MM.1S (cell line): ENCODE measurements around the gene EIF4A3.

Source experiments
- DNase-seq: peaks from one replicate; pipeline ENCODE4 v3.0.0-alpha.2; 2015
- H2AFZ ChIP-seq: fragments of 300-600 bp; sonication (generic); 2 replicates; pipeline ENCODE4 v1.6.0; 2016; ENCODE audit warnings: antibody characterized with exemption, low read length
- H3F3A ChIP-seq: fragments of 300-600 bp; sonication (generic); 2 replicates; pipeline ENCODE4 v1.6.1; 2016; ENCODE audit warnings: mild to moderate bottlenecking, antibody characterized with exemption, low read length, moderate library complexity, mixed read lengths; ENCODE audit not compliant: insufficient read depth
- H3K27ac ChIP-seq: fragments of 300-600 bp; sonication (generic); 2 replicates; pipeline ENCODE4 v1.5.1; 2016; ENCODE audit warnings: mild to moderate bottlenecking, low read length
- H3K27me3 ChIP-seq: fragments of 300-600 bp; sonication (generic); replicated peaks from 2 replicates; pipeline ENCODE4 v1.6.0; 2016; ENCODE audit warnings: low read length; ENCODE audit not compliant: insufficient read depth
- H3K36me3 ChIP-seq: fragments of 300-600 bp; sonication (generic); replicated peaks from 2 replicates; pipeline ENCODE4 v1.6.1; 2016; ENCODE audit warnings: mild to moderate bottlenecking, low read length, mixed read lengths; ENCODE audit not compliant: insufficient read depth
- H3K4me1 ChIP-seq: fragments of 300-600 bp; sonication (generic); 2 replicates; pipeline ENCODE4 v1.6.1; 2016; ENCODE audit warnings: low read length, mixed read lengths
- H3K4me2 ChIP-seq: fragments of 300-600 bp; sonication (generic); 2 replicates; pipeline ENCODE4 v1.6.0; 2016; ENCODE audit warnings: low read depth, low read length
- H3K4me3 ChIP-seq: fragments of 300-600 bp; sonication (generic); 2 replicates; pipeline ENCODE4 v1.5.1; 2016; ENCODE audit warnings: low read length, mixed read lengths
- H3K79me2 ChIP-seq: fragments of 300-600 bp; sonication (generic); 2 replicates; pipeline ENCODE4 v1.6.1; 2016; ENCODE audit warnings: mixed run types, low read length, mixed read lengths
- H3K9ac ChIP-seq: fragments of 300-600 bp; sonication (generic); 2 replicates; pipeline ENCODE4 v1.6.1; 2016; ENCODE audit warnings: low read length, mixed read lengths
- H3K9me2 ChIP-seq: fragments of 300-600 bp; sonication (generic); replicated peaks from 2 replicates; pipeline ENCODE4 v1.6.1; 2016; ENCODE audit warnings: mild to moderate bottlenecking, low read length, mixed read lengths; ENCODE audit not compliant: insufficient read depth
- H3K9me3 ChIP-seq: fragments of 300-600 bp; sonication (generic); replicated peaks from 2 replicates; pipeline ENCODE4 v1.6.1; 2016; ENCODE audit warnings: mild to moderate bottlenecking, low read length, mixed read lengths; ENCODE audit not compliant: insufficient read depth
- H4K20me1 ChIP-seq: fragments of 300-600 bp; sonication (generic); 2 replicates; pipeline ENCODE4 v1.6.1; 2016; ENCODE audit warnings: mild to moderate bottlenecking, low read length, moderate library complexity, mixed read lengths; ENCODE audit not compliant: insufficient read depth
- EZH2 ChIP-seq: fragments of 300-600 bp; sonication (generic); optimal IDR thresholded peaks from 2 replicates; pipeline ENCODE3; 2017; ENCODE audit warnings: low read depth, mild to moderate bottlenecking, antibody characterized with exemption, low read length, mixed read lengths
- EZH2phosphoT487 ChIP-seq: fragments of 300-600 bp; sonication (generic); IDR thresholded peaks from 2 replicates; pipeline ENCODE4 v1.6.1; 2018; ENCODE audit warnings: antibody characterized with exemption, low read length
- TF ChIP-seq, protein P1 (sequence below): fragments of 300-600 bp; sonication (generic); IDR thresholded peaks from 2 replicates; pipeline ENCODE4 v1.5.1; 2016; ENCODE audit warnings: antibody characterized with exemption, low read length, mixed read lengths

Gene EIF4A3

GRCh38 chr17:80181431-80181830, 34.5 kb upstream of the EIF4A3 start:
- no peaks in the 10 kb centered on the region for H4K20me1 ChIP-seq

GRCh38 chr17:80180192-80180591, 33.3 kb upstream of the EIF4A3 start:
- no peaks in the 10 kb centered on the region for H3F3A ChIP-seq
- no peak overlapping the region for H3K9ac ChIP-seq

More at GRCh38 chr17:80181431-80181830, 34.5 kb upstream of the EIF4A3 start:
- H3K9me2 ChIP-seq, result no peaks in the 10 kb centered on the region
- no peak for DNase-seq
- no peaks in the 10 kb centered on the region for H3K9me3 ChIP-seq
- no peaks in the 10 kb centered on the region for H3K79me2 ChIP-seq
- H2AFZ ChIP-seq, result no peak overlapping the region
- TF ChIP-seq, protein P1, sequence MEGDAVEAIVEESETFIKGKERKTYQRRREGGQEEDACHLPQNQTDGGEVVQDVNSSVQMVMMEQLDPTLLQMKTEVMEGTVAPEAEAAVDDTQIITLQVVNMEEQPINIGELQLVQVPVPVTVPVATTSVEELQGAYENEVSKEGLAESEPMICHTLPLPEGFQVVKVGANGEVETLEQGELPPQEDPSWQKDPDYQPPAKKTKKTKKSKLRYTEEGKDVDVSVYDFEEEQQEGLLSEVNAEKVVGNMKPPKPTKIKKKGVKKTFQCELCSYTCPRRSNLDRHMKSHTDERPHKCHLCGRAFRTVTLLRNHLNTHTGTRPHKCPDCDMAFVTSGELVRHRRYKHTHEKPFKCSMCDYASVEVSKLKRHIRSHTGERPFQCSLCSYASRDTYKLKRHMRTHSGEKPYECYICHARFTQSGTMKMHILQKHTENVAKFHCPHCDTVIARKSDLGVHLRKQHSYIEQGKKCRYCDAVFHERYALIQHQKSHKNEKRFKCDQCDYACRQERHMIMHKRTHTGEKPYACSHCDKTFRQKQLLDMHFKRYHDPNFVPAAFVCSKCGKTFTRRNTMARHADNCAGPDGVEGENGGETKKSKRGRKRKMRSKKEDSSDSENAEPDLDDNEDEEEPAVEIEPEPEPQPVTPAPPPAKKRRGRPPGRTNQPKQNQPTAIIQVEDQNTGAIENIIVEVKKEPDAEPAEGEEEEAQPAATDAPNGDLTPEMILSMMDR, result no peak
- TF ChIP-seq EZH2 (no peak), EZH2phosphoT487 (no peak)
- H3F3A ChIP-seq, result no peaks in the 10 kb centered on the region
- no peak overlapping the region for H3K4me3 ChIP-seq
- H3K36me3 ChIP-seq, result no peaks in the 10 kb centered on the region
- peaks cover 76% of the 10 kb centered on the region for H3K27me3 ChIP-seq
- H3K27ac ChIP-seq, result no peak overlapping the region
- H3K9ac ChIP-seq, result no peak overlapping the region
- no peaks in the 10 kb centered on the region for H3K4me1 ChIP-seq
- H3K4me2 ChIP-seq, result no peak overlapping the region

DNA sequence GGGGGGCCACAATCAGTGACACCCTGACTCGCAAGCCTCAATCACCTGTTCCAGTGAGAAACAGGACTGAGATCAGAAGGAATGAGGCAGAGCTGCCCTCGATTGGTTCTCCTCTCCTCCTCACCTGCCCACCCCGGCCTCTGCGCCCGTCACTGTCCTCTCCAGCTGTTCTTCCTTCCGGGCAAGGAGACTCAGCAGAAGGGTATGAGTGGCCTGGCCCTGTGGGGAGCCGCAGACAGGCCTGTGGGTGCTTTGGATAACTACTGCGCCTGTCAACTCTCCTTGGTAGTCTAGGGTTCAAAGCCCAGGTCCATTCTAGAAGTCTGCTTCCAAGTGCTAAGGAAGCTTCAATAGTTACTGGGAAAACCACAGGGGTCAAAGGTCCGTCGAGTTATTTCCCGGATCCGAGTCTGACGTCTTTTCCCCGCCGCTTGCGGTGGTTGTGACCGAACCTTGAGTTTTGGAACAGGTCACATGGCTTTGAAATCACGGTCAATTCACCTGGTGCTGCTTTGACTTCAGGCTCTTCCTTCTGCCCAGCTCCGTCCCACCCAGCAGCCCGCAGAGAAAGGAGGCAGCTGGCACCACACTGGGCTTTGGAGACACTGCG, 31.2 kb upstream of the EIF4A3 start:
- Histone ChIP-seq H3K9me3 (no peaks in the 10 kb centered on the region), H3K9ac (no peak overlapping the region), H3K4me2 (no peak overlapping the region), H3K79me2 (no peaks in the 10 kb centered on the region), H3K27ac (no peak overlapping the region), H3K27me3 (peaks cover 65% of the 10 kb centered on the region), H3K36me3 (no peaks in the 10 kb centered on the region), H3K9me2 (no peaks in the 10 kb centered on the region), H3K4me1 (no peaks in the 10 kb centered on the region), H3K4me3 (no peak overlapping the region), H2AFZ (no peak overlapping the region), H3F3A (no peaks in the 10 kb centered on the region), H4K20me1 (no peaks in the 10 kb centered on the region)
- no peak for DNase-seq
- TF ChIP-seq, protein P1, result no peak
- TF ChIP-seq EZH2 (no peak), EZH2phosphoT487 (no peak)

More at GRCh38 chr17:80180192-80180591, 33.3 kb upstream of the EIF4A3 start:
- TF ChIP-seq EZH2phosphoT487 (no peak), EZH2 (no peak)
- TF ChIP-seq, protein P1, result no peak
- Histone ChIP-seq H3K27ac (no peak overlapping the region), H3K9me2 (no peaks in the 10 kb centered on the region), H3K4me3 (no peak overlapping the region), H3K9me3 (no peaks in the 10 kb centered on the region), H3K4me2 (no peak overlapping the region), H3K4me1 (no peaks in the 10 kb centered on the region), H4K20me1 (no peaks in the 10 kb centered on the region), H3K79me2 (no peaks in the 10 kb centered on the region), H3K27me3 (peaks cover 72% of the 10 kb centered on the region), H2AFZ (no peak overlapping the region), H3K36me3 (no peaks in the 10 kb centered on the region)
- DNase-seq, result no peak
